H4 (cell line): Measurements from ENCODE around the gene ATP4A. TPM values are rescaled to one million over a fixed set of nuclear protein-coding genes. Genes with fewer than 3 reads are reported as not detected.

ENCODE experiments used
- total RNA-seq: library from RNA; depleted of rRNA; stranded (reverse); fragments of >200 nt; shearing (Covaris generic); gene quantifications from 2 replicates; pipeline ENCODE4 v1.2.3, GENCODE V29; 2014; rRNA removed

The ATP4A gene
- total RNA-seq, 1 experiment from 2014 or later, result not detected

Other genes with a start within 250 kb of the ATP4A start
- gene CD22, start 234.5 kb downstream of the ATP4A start, total RNA-seq, result 1.9 and 6.1 TPM in 2 replicates
- gene FFAR1, start 215.8 kb downstream of the ATP4A start, total RNA-seq, result not detected in 2 replicates
- gene FFAR3, start 205.2 kb downstream of the ATP4A start, total RNA-seq, result 0.21 TPM in 1 of 2 replicates, not detected in the other
- 0.21 TPM in 1 of 2 replicates, not detected in the other for gene GPR42, start 192.6 kb downstream of the ATP4A start, total RNA-seq
- not detected in 2 replicates for gene FFAR2, start 115.4 kb downstream of the ATP4A start, total RNA-seq
- gene KRTDAP, start 73.2 kb downstream of the ATP4A start, total RNA-seq, result not detected in 2 replicates
- gene DMKN, start 50.0 kb downstream of the ATP4A start, total RNA-seq, result 19.6 and 34.6 TPM in 2 replicates
- 0.45 TPM in 1 of 2 replicates, not detected in the other for gene SBSN, start 35.3 kb downstream of the ATP4A start, total RNA-seq
- not detected in 2 replicates for gene GAPDHS, start 30.2 kb downstream of the ATP4A start, total RNA-seq
- gene TMEM147, start 18.0 kb downstream of the ATP4A start, total RNA-seq, result 306 and 341 TPM in 2 replicates
- not detected in 2 replicates for gene PMIS2, start 22.5 kb upstream of the ATP4A start, total RNA-seq
- gene HAUS5, start 49.1 kb upstream of the ATP4A start, total RNA-seq, result 17.2 and 22.7 TPM in 2 replicates
- 135 and 156 TPM in 2 replicates for gene RBM42, start 65.4 kb upstream of the ATP4A start, total RNA-seq
- 2.8 and 4.9 TPM in 2 replicates for gene ETV2, start 78.1 kb upstream of the ATP4A start, total RNA-seq
- 1,937 and 2,103 TPM in 2 replicates for gene COX6B1, start 84.7 kb upstream of the ATP4A start, total RNA-seq
- gene UPK1A, start 102.9 kb upstream of the ATP4A start, total RNA-seq, result not detected in 2 replicates
- not detected in 2 replicates for gene ZBTB32, start 140.9 kb upstream of the ATP4A start, total RNA-seq
- gene KMT2B, start 154.3 kb upstream of the ATP4A start, total RNA-seq, result 4.9 and 8.8 TPM in 2 replicates
- 6.2 and 31.2 TPM in 2 replicates for gene IGFLR1, start 178.8 kb upstream of the ATP4A start, total RNA-seq
- 25.2 and 27.5 TPM in 2 replicates for gene U2AF1L4, start 181.8 kb upstream of the ATP4A start, total RNA-seq
- gene PSENEN, start 182.0 kb upstream of the ATP4A start, total RNA-seq, result 91.4 and 100 TPM in 2 replicates
- gene LIN37, start 184.9 kb upstream of the ATP4A start, total RNA-seq, result 11.5 and 15.5 TPM in 2 replicates
- gene HSPB6, start 193.4 kb upstream of the ATP4A start, total RNA-seq, result not detected in 2 replicates
- 9.6 and 15.3 TPM in 2 replicates for gene PROSER3, start 194.5 kb upstream of the ATP4A start, total RNA-seq
- gene ARHGAP33, start 211.9 kb upstream of the ATP4A start, total RNA-seq, result 1.5 and 2.2 TPM in 2 replicates
- not detected in 2 replicates for gene PRODH2, start 249.2 kb upstream of the ATP4A start, total RNA-seq